HG03025 (cell line): ENCODE data around the gene CNTD1.
A peak's percentile ranks its signal among the peaks of the same experiment; 100 is the strongest.

ENCODE experiments used
- ATAC-seq: cut with Tn5 transposase; IDR thresholded peaks from one replicate; pipeline ENCODE4 v1.9.1; 2021; ENCODE audit warnings: mild to moderate bottlenecking, moderate library complexity; ENCODE audit not compliant: unreplicated experiment, low FRiP score

The CNTD1 gene

GRCh38 chr17:42803074-42803883 lies 4.6 kb downstream of the CNTD1 start:
- no peak for ATAC-seq

- ATAC-seq, result no peak
Measured at GRCh38 chr17:42804918-42805367, 6.3 kb downstream of the CNTD1 start.

GRCh38 chr17:42806249-42806648 lies 7.6 kb downstream of the CNTD1 start:
- ATAC-seq, result no peak

GRCh38 chr17:42809250-42809649 lies 10.6 kb downstream of the CNTD1 start:
- ATAC-seq, result no peak

GRCh38 chr17:42814633-42815399 lies 16.2 kb downstream of the CNTD1 start:
- ATAC-seq, result no peak

- ATAC-seq, result no peak
Measured at GRCh38 chr17:42817866-42818265, 19.2 kb downstream of the CNTD1 start.

- ATAC-seq, result no peak
Measured at GRCh38 chr17:42818379-42818778, 19.7 kb downstream of the CNTD1 start.

GRCh38 chr17:42819939-42820535 lies 21.4 kb downstream of the CNTD1 start:
- ATAC-seq, result no peak

GRCh38 chr17:42821176-42821575 lies 22.5 kb downstream of the CNTD1 start:
- ATAC-seq, result no peak

GRCh38 chr17:42827472-42827871 lies 28.8 kb downstream of the CNTD1 start:
- ATAC-seq, result no peak

- ATAC-seq, result no peak
Measured at GRCh38 chr17:42830971-42831370, 32.3 kb downstream of the CNTD1 start.

GRCh38 chr17:42832213-42832933 lies 33.7 kb downstream of the CNTD1 start:
- no peak for ATAC-seq

- ATAC-seq, result peak; percentile 83
Measured at GRCh38 chr17:42832934-42833766, 34.5 kb downstream of the CNTD1 start, which contains the start of gene PSME3. TSS of gene PSME3 (plus strand) at chr17:42833397. CDS start at chr17:42833632, 235 bp downstream.

- ATAC-seq, result peak; percentile 5
Measured at GRCh38 chr17:42833767-42834422, 35.2 kb downstream of the CNTD1 start.

GRCh38 chr17:42835732-42836131 lies 37.1 kb downstream of the CNTD1 start:
- ATAC-seq, result no peak

GRCh38 chr17:42841975-42842685 lies 43.5 kb downstream of the CNTD1 start:
- no peak for ATAC-seq

GRCh38 chr17:42843358-42843934 lies 44.8 kb downstream of the CNTD1 start:
- no peak for ATAC-seq

- ATAC-seq, result no peak
Measured at GRCh38 chr17:42844271-42844670, 45.6 kb downstream of the CNTD1 start, which contains the start of gene AOC2. TSS of gene AOC2 (plus strand) at chr17:42844580. CDS start at chr17:42844627, 47 bp downstream.
